Activated CD8-positive, alpha-beta memory T cell treated with anti-CD3 and anti-CD28 coated beads, Interleukin-2, amount 50 U/mL, for 24 hours (primary cell): Measurements from ENCODE around the gene ADGRD1.
"Not testable (repeated sequence)": the region's sequence is repeated elsewhere in the genome, so short reads cannot be mapped to it uniquely, and the experiment has no call there.

Experiments used
- DNase-seq: peaks from one replicate; pipeline ENCODE4 v3.0.0-alpha.2; 2020; ENCODE audit errors: extremely low read depth

Gene ADGRD1

DNA sequence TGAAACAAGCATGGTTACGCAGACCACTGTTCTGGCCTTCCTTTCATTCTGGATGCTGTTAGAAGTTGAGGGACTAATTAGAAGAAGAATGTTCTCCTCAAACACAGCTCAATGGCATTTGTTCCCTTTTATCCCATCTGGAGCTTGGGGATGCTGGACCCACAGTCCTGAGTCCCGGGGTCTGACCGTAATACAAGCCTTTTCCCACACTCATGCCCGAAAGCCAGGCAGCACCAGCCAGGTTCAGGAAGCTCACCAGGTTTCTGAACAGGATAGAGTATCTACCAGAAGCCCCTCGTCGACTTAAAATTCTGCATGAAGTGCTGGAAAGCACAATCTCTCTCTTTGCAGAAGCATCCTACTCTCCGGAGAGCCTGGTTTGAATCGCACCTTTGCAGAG lies 165.6 kb downstream of the ADGRD1 start:
- DNase-seq, result not testable (repeated sequence)

DNA sequence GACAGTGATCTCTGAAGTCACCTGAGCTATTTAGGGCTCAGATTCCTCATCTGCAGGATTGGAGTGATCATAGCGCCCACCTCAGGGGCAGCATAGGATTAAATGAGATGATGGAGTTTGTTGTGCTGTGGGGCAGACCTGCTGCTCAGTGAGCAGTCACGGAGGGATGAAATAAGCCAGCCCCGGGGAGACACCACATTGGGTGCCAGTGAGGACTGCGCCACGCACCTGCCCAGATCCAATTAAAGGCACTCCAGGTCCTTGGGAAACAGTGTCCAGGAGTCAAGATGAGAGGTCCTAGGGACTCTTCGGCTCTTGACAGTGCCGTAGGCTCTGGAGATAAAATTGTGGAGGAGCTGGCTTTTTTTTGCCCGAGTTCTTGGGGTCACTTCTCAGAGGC lies 166.2 kb downstream of the ADGRD1 start:
- no peak for DNase-seq

DNA sequence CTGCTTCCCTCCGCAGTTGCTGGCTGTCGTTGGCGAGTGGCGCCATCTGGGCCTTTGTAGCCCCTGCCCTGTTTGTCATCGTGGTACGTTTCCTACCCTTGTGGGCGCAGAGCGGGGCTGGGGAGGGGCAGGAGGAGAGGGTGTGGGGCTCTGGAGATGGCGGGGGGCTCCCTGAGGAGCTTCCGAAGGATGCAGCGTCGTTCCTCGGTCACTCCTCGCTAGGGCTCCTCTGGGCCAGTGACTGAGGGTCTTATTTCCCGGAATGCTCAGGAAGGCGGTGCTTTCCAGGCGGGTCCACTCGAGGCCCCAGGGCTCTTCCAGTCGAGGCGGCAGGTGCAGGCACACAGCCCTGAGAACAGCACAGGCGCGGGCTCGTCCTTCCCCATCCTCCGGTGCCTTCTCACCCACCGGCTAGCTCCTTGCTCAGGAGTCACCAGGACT lies 167.1 kb downstream of the ADGRD1 start:
- no peak for DNase-seq

DNA sequence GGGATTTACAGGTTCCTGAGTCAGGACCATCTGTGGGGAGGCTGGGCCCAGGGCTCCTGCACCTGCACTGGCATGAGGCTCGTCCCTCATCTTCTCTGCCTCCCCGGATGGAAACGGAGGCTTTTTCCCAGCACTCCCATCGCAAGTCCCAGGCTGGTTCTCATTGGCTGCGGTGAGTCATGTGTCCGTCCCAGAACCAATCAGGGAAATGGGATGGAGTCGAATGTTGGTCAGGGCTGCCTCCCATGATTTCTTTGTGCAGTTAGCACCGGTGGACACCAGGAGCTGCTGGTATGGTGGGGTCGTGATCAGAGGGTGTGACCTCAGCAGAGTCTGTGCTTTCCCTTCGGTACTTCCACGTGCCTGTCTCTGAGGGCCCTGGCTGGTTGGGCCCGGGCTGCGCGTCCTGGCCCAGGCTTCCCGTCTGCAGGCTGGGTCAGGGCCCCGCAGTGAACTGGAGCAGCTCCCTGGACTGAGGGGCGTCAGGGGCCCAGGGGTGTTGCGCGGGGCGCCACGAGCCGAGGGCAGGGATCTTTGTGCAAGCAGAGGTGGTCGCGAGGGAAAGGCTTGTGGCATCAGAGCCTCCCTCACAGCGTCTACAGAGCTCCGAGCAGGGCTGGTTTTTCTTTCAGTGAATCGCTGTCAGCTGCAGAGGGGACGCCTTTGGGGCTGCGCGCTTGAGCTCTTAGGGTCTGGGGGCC lies 168.1 kb downstream of the ADGRD1 start:
- no peak for DNase-seq

DNA sequence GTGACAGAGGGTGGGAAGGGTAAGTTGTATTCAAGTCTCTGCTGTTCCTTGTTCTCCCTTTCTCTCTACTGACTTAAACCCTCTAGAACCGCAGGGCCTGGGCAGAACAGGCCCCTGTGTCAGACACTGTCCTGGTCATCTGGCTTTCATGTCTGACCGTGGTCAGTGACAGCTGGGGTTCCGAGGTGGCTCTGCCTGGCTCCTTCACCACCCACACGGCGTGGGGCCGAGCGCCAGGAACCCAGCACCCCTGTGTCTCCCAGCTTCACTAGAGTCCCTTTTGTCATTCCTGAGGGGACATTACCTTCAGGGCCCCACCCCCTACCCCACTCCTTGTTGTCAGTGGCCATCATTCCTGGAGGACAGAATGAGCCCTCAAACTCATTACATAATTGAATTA lies 168.9 kb downstream of the ADGRD1 start:
- no peak for DNase-seq

DNA sequence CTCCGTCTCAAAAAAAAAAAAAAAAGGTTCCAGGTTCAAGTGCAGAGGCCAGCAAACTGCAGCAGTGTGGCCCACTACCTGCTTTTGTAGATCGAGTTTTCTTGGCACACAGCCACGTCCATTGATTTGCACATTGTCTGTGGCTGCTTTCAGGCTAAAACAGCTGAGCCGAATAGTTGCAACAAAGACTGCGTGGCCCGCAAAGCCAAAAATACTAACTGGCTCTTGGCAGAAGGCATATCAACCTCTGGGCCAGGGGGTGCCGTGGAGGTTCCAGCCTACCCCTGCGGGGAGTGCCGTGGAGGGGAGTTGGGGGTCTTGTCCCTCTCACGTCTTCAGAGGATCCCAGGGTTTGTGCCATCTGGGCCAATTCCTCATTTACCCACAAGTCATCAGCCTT lies 170.1 kb downstream of the ADGRD1 start:
- no peak for DNase-seq

DNA sequence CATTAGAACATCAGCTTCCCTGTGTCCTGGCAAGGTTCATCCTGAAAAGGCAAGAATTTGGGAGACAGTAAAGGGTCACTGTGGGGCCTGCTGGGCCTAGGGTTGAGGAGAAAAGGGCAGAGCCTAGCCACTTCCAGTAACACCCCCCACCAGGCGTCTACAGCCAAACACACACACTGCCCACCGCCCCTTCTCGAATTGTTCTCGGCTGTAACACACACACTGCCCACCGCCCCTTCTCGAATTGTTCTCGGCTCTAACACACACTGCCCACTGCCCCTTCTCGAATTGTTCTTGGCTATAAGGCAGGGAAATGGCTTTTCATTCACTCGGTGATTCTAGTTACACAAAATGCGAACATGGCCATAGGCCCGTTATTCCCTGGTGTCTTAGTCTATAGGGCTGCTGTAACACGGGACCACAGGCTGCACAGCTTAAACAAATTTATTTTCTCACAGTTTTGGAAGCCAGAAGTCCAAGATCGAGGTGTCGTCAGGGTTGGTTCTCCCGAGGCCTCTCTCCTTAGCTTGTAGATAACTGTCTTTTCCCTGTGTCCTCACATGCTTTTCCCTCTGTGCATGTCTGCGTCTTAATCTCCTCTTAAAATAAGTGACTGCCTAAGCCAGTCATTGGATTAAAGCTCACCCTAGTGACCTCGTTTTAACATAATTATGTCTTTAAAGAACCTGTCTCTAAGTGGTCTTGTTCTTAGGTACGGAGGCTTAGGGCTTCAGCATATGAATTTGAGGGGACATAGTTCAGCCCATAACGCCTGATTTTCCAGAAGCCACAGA lies 171.0 kb downstream of the ADGRD1 start:
- DNase-seq, result no peak

DNA sequence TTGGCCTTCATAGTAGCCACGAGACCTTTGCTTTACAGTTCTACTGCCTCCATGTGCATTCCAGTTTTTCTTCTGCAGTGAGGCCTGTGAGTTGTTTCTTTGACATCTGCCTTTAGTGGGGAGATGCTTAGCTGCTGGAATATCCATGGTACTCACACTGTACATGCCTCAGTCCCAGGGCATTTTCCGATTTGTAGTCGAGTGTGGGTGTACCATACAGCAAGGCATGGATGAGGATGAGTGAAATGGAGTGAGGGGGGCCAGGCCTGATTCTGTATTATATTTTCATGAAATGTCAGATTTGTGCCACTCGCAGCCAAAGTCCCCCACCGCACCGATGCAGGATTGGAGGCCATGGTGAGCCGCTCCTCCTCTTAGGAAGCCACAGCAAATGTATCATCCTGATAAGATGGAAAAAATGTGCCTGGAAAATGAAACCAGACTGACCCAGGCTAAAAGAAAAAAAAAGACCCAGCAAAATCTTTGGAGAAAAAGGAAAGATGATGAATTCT lies 173.0 kb downstream of the ADGRD1 start:
- DNase-seq, result no peak

DNA sequence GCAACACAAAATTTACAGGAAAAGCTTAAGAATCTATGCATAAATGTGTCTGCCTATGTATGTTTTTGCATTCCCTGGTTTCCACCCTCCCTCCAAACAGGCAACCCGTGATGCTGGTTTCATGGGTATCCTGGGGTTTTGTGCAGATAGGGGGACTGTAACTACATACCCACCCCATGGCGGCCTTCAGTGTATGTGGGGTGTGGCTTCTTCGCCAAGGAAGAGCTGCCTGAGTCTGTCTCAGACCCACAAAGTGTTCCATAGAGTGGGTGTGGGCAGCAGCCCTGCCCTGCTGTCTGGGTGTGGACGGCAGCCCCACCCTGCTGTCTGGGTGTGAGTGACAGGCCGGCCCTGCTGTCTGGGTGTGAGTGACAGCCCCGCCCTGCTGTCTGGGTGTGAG lies 174.8 kb downstream of the ADGRD1 start:
- no peak for DNase-seq

DNA sequence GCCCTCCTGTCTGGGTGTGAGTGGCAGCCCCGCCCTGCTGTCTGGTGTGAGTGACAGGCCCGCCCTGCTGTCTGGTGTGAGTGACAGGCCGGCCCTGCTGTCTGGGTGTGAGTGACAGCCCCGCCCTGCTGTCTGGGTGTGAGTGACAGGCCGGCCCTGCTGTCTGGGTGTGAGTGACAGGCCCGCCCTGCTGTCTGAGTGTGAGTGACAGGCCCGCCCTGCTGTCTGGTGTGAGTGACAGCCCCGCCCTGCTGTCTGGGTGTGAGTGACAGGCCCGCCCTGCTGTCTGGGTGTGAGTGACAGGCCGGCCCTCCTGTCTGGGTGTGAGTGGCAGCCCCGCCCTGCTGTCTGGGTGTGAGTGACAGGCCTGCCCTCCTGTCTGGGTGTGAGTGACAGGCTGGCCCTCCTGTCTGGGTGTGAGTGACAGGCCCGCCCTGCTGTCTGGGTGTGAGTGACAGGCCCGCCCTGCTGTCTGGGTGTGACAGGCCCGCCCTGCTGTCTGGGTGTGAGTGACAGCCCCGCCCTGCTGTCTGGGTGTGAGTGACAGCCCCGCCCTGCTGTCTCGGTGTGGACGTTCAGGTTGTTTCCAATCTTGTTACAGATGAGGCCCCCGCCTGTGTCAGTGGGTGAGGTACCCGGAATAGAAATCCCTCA lies 175.4 kb downstream of the ADGRD1 start:
- DNase-seq, result not testable (repeated sequence)

DNA sequence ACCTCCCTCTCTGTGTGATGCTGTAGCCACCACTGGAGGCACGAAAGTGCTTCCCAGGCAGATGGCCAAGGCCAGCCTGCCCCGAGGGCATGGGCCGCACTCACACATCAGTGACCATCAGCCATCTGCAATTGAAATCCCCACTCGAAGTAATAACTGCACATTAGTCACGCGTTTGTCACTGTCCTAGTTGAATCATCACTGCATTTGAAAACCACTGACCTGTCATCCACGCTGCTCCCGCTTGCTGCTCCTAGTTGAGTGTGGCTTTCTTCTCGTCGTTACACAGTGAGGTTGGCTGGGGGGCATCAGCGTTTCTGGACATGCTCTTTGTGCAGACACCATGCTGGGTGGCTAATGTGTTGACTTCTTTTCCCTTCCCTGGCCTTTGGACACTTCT lies 176.1 kb downstream of the ADGRD1 start:
- DNase-seq, result no peak

DNA sequence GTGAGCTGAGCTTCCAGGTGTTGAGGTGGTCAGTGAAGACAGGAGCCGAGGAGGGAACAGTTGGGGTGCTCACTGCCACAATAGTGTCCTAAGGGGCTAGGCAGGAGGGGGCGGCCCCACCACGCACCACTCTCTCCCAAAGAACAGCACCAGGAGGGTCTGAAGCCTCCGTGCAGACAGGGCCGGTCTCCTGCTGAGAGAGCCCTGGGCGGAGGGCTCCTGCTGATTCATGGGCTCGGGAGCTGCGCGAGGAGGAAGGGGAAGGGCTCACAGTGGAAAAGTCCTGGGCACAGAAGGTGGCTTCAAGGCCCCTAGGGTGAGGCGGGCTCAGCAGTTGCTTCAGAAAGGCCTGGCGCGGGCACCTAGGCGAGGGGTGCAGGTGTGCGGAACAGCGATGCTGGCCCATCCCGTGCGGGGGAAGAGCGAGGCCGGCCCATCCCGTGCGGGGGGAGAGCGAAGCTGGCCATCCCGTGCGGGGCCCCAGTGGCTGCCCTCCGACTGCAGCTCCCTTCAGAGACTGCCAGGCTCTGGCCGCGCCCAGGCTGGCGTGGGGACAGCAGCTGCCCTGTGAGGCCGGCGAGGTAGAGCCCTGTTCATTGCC lies 176.7 kb downstream of the ADGRD1 start:
- no peak for DNase-seq

DNA sequence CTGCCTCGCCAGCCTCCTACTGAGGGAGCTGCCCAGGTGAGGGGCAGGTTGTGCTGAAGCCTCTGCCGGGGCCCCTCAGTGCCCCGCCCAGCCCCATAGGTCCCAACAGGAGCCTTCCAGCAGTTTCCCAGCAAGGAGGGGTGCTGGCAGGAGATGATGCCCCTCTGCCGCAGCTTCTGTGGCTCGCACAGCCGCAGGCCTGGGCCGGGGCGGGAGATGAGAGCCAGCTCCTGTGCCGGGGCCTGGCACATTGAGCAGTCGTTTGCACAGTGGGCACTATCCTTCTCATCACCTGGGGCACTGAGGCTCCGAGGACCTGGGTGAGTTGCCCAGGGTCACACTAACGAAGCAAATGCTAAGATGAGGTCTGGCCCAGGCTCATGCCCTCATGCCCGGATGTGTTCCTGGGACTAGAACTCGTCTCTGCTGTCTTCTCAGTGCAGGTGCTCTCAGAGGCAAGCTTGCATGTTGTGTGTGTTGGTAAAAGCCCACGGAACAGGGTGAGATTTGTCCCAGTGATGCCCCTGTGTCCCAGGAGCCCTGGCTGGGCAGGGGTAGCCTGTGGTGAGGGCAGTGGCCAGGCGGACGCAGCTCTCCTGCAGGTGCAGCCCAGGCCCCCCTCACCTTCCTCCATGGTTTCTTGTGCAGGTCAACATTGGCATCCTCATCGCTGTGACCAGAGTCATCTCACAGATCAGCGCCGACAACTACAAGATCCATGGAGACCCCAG lies 177.5 kb downstream of the ADGRD1 start:
- no peak for DNase-seq

DNA sequence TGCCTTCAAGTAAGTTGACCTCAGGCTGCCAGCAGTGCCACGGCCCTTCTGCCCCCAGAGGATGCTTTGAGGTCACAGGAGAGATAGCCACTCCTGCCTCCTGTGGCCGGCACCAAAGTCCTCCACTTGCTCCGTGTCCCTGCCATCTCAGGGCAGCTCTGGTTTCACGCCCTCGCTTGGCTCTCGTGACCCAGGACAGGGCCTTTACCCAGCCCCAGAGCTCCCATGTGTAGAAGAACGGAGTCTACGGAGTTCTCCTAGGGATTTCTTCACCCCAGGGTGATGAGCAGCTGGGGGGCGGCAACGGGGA lies 178.1 kb downstream of the ADGRD1 start:
- DNase-seq, result no peak

DNA sequence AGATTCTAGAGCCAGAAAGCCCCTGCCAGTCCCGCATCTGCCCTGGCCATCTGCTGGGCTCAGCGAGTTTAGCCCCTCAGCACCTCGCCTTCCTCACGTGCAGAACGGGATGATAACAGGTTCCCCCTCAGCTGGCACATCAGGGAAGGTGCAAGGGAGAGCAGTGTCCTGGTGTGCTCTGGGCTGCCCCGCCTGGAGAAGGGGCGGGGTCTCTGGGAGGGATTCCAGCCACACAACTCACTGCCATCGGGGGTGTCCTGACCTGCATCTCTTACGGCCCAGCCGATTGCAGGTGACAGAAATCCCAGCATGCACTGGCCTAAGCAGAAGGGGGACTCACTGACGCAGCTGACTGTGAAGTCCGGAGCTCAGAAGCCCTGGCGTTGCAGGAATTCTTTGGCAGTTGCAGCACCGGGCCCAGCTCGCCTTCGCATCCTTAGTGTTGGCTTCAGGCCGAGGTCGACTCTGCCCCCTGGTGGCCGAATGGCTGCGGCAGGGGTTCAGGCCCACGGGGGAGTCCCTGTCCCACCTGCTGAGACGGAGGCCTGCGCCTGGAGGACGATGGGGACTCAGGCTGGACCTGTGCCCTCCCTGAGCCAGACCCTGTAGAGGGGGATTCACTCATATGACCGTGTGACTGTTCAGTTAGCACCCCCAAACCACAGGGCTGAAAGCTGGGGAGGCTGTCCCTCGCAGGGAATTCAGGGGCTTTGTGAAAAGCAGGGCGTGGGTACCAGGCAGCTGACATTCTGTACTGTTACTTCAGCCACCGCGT lies 178.6 kb downstream of the ADGRD1 start:
- DNase-seq, result peak; percentile 29

DNA sequence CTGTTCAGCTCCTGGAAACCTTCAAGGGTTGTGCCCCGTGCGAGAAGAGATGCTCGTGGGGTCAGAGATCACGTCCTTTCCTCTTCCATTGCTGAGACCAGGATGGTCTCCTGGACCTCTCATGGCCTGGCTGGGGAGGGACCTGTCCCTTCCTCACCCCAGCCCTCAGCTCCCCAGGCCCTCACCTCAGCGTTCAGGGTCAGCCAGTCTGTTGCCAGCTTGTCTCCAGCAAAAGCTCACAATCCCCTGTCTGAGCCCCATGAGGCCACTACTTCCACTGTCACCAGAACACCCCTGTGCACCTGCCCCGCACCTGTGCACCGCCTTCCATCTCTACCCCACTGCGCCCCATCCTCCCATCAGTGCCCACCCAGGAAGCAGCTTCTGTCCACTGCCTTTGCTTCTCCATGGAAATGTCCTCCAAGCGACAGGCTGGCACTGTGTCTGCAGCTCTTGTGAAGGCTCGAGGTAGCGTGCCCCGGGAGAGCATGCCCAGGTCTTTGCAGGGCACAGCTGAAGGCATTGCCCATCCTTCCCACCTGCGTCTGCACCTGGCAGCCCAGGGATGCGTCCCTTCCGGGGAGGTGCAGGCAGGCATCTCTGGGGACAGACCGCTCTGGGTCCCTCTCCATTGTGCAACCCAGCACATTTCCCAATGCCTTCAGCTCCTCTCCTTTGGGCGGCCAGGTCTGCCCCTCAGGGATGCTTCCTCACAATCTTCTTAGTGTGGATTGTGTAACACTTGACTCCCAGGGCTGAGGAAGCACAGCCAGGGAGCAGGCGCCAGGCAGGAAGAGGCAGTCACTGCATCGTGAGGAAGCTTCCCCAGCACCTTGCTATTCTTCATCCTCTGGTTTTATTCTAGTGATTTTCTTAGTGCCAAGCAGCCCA lies 179.6 kb downstream of the ADGRD1 start:
- no peak for DNase-seq

DNA sequence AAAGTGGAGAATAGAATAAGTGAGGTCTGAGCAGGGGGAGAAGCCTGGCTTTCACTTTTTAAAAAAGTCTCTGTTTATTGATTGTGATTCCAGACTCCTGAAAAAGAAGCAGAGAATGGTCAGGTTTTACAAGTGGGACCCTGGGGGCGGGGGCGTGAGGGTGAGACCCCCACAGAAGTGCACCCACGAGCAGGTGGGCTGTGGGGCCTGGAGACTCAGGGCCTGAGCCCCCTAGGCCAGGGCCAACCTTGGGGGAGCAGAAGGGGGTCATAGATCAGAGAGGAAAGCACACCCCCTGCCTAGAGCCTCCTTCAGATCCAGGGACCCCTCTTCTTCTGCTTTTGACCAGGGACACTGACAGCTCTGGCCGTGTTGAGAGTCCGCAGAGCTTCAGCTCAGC lies 180.3 kb downstream of the ADGRD1 start:
- DNase-seq, result no peak

DNA sequence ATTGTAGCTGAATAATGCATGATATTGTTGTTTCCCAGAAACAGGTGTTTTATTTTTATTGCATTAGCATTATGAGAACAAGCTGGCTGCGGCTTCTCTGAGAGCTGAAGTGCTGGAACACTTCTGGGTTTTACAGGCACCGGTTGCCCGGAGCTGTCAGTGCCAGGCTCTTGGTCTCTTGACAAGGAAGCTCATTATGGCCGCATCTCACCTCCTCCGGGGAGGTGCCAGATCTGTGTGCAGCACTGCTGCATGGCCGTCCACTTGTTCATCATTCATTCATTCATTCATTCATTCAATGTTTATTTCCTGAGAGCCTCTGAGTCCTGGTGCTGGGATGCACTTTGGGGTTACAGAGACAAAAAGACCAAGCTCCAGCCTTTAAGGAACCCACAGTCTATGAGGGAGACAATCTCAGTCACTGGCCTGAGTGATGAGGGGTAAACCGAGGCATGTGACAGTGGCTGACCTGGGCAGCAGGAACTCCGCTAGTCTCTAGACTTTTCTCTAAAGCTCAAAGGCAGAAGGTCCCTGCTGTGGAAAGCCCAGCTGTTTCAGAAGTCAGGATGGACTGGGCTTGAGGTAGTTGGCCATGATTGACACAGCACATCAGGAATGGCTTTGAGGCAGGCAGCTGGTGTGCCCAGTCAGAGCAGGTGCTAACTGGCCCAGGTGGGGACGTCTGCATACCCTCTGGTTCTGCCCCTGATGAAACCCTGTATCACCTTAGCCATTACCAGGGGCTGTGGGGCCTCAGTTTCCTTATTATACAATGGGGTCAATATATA lies 181.0 kb downstream of the ADGRD1 start:
- no peak for DNase-seq

DNA sequence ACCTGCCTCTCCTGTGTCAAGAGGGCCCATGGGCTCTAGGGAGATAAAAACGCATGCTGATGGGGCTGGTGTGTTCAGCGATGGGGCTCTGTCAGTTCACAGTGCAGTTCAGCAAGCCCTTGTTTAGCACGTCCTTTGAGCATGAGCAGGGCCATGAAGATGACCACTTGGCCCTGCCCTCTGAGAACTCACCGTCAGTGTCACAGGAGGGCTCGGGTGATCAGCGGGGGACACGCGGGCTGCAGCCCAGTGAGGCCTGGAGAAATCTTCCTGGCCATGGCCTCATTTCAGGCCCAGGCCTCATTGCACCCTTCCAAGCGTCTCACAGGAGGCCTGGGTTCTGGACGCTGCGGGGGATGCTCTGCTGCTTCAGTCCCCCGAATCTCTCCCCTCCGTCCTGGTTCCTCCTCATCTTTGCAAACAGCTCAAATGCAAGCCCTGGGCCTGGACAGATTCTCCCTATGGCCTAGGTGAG lies 181.6 kb downstream of the ADGRD1 start:
- no peak for DNase-seq
